Choroid plexus epithelial cell (primary cell): ENCODE results near the gene ENOX1.

Experiments
- DNase-seq: peaks from one replicate; pipeline ENCODE4 v3.0.0-alpha.2; 2010; ENCODE audit warnings: low read depth
- H3K4me3 ChIP-seq: 2 replicates; pipeline ENCODE4 v1.5.1; 2011; ENCODE audit warnings: low read depth, mild to moderate bottlenecking, control low read depth, low read length, moderate library complexity
- TF ChIP-seq, protein P1 (sequence below): conservative IDR thresholded peaks from 2 replicates; pipeline ENCODE4 v1.5.1; 2011; ENCODE audit warnings: low read depth, mild to moderate bottlenecking, control low read depth, inconsistent platforms, low read length, moderate library complexity

The ENOX1 gene

DNA sequence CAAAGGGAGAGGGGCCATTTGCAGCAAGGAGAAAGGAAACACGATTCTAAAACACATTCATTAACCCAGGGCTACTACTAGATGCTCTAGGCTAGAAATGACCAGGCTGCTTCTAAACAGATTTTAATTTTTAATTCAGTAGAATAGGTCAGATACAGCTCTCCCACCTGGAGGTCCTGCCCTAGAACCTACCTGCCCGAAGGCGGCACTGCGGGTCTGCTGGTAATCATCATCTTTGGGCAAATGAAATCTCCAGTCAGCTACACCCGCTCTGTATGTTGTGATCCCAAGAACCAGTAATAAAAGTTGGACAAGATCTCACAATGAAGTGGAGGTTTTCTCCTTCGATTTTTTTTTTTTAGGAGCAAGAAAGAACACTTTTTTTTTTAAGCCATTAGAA, 345.3 kb downstream of the ENOX1 start:
- H3K4me3 ChIP-seq = no peak overlapping the region
- TF ChIP-seq, protein P1, sequence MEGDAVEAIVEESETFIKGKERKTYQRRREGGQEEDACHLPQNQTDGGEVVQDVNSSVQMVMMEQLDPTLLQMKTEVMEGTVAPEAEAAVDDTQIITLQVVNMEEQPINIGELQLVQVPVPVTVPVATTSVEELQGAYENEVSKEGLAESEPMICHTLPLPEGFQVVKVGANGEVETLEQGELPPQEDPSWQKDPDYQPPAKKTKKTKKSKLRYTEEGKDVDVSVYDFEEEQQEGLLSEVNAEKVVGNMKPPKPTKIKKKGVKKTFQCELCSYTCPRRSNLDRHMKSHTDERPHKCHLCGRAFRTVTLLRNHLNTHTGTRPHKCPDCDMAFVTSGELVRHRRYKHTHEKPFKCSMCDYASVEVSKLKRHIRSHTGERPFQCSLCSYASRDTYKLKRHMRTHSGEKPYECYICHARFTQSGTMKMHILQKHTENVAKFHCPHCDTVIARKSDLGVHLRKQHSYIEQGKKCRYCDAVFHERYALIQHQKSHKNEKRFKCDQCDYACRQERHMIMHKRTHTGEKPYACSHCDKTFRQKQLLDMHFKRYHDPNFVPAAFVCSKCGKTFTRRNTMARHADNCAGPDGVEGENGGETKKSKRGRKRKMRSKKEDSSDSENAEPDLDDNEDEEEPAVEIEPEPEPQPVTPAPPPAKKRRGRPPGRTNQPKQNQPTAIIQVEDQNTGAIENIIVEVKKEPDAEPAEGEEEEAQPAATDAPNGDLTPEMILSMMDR = no peak
- no peak for DNase-seq

DNA sequence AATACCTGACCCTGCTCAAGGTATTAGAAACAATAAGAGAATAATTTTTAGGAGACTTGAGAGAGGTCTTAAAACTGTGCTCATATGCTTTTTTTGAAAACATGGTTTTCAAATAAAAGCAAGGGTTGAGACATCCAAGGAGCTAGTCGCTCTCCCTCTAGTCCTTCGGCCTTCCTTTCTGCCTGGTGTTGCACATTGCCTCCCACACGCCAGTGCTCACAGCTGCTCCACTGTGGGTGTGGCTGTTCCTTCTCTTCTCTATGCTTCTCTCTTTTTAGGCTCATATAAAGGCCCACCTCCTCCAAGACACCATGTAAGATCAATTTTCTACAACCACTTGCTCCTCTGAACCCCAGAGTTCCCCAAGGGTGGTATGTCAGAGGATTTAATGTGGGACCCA, 352.6 kb downstream of the ENOX1 start:
- no peak for DNase-seq
- TF ChIP-seq, protein P1 = no peak
- H3K4me3 ChIP-seq = no peak overlapping the region

DNA sequence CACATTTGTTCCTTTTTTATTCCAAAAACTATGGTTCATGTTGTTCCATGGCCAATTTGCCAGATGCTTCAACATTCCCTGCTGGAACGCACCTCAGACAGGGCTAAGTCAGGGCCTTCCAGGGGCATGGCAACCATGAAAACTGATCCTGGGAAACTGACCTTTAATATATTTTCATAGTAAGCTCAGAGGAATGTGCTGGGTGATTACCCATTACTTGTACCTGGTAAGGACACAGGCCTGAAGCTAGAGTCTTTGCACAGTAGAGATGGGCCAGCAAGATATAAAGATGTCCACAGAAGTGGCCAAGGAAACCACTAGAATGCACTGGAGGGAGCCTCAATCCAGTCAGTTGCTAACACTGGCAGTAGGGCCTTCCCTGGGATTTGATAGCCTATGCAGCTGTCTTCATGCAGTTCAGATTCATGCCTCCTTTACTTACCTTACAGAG, 353.1 kb downstream of the ENOX1 start:
- TF ChIP-seq, protein P1 = no peak
- peak; percentile 11 for DNase-seq
- no peak overlapping the region for H3K4me3 ChIP-seq

DNA sequence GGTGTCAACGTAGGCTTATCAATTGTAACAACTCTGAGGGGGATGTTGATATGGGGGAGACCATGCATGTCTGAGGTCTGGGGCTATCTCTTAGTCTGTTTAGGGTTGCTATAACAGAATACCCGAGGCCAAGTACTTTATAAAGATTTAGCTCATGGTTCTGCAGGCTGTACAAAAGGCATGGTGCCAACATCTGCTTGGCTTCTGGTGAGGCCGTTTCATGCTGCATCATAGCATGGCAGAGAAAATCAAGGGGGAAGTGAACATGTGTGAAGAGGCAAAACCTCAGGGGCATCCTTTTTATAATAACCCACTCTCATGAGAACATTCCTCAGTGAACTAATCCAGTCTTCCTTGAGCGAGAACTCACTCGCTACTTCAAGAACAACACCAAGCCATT, 353.8 kb downstream of the ENOX1 start:
- TF ChIP-seq, protein P1 = no peak
- H3K4me3 ChIP-seq = no peak overlapping the region
- no peak for DNase-seq

DNA sequence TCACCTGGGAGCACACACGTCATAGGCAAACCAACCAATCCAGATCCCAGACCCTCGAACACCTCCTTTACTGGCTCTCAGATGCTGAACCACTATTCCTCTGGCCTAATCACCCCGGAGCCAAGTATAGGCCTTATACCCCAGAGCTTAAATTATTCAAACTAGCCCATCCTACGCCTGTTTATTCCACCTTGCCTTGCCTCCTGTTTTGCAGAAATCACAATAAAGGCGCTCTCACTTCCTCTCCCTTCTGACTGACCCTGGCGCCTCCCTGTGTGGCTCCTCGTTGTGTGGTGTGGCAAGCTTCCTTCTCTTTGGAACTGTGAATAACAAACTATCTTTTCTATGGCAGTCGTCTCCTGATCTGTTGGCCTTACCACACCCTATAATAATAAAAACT, 354.9 kb downstream of the ENOX1 start:
- H3K4me3 ChIP-seq = no peak overlapping the region
- DNase-seq = no peak
- TF ChIP-seq, protein P1 = no peak

DNA sequence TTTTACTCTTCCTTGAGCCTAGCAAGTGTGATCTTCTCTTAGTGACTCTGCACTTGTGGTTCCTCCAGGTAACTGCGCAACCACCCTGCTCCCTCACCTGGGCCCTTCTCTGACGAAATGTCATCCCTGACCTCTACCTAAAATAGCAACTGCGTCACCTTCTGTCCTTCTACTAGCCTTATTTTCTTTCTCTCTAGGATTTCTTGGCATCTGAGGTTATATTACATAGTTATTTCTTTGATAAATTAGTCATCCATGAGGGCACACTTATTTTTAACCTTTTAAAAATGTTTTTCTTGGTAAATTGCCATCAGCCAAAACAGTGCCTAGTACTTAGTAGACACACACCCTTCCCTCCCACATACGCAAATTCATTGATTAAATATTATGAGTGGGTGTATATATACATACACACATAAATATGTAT, 355.5 kb downstream of the ENOX1 start:
- no peak overlapping the region for H3K4me3 ChIP-seq
- TF ChIP-seq, protein P1 = no peak
- peak; percentile 8 for DNase-seq

DNA sequence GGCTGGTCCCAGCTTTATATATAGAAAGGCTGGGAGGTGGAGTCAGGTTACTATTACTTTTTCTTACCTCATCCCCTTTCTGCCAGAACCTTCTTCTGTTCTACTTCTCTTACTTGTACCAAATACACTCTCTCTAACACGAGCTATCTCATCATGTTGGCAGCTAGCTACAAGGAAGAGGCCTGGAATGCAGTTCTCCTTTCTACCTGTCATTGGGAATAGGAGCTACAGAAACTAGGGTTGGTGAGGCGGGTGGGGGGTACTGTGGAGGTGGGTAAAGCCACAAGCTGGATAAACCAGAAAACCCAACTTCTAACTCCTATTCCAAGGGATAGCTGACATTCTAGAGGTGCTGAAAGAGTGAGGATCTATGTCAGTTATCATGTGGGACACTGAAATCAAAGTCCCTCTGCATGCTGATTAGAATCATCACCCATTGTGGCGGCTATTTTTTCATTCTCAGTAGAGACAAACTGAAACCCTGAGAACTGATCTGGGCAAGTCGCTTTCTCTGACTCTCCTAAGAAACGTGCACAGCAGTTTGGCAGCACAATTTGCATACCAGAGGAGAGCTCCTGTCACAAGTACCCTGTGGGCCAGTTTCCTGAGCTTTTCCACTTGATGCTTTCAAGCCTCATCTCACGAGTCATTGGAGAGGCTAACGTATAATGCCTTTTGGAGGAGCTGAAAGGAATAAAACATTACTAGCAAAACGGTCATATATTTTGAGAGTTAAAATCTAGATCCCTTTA, 358.1 kb downstream of the ENOX1 start:
- TF ChIP-seq, protein P1 = no peak
- no peak overlapping the region for H3K4me3 ChIP-seq
- DNase-seq = no peak
